ENCODE measurements around the gene CDH4. TPM values are rescaled to one million over a fixed set of nuclear protein-coding genes. Genes with fewer than 3 reads are reported as not detected.

CDH4 gene
- total and polyA plus RNA-seq, 2 of the 4 experiments (the other 2 are of a cell fraction): 1.6 to 3.5 TPM

- Histone ChIP-seq H2AK9ac (replicated peaks; ENCODE audit: low read depth, low read length, poor library complexity) (no peak overlapping the region), H3K27ac (ENCODE audit: insufficient read depth, low read length) (no peak overlapping the region), H3K18ac (ENCODE audit: low read depth, low read length) (no peak overlapping the region), H2BK5ac (ENCODE audit: low read depth, low read length, poor library complexity, severe bottlenecking) (no peak overlapping the region), H3K36me3 (ENCODE audit: control insufficient read depth, insufficient read depth, low read length) (no peaks in the 10 kb centered on the region), H3K79me1 (ENCODE audit: low read depth in 1 of 2, low read length in 2 of 2) (peaks cover 0 to 4% of the 10 kb centered on the region in 2 experiments; a peak in 1 of 4 replicates), H4K91ac (ENCODE audit: insufficient read depth, low read depth, low read length) (no peak overlapping the region), H2AK5ac (ENCODE audit: low read depth, low read length) (no peak overlapping the region), H4K5ac (ENCODE audit: low read depth, low read length) (no peak overlapping the region), H4K8ac (ENCODE audit: low read depth in 2 of 2, low read length in 2 of 2) (no peak overlapping the region), H4K20me1 (ENCODE audit: insufficient read depth, low read length) (no peaks in the 10 kb centered on the region), H2AFZ (replicated peaks; ENCODE audit: low read length, poor library complexity) (no peak overlapping the region), H2BK20ac (ENCODE audit: low read depth, low read length) (no peak overlapping the region), H3K9me1 (ENCODE audit: insufficient read depth, low read length) (peaks cover 8% of the 10 kb centered on the region), H3K9ac (ENCODE audit: low read depth, low read length) (no peak overlapping the region), H3K23ac (ENCODE audit: low read depth, low read length) (no peak overlapping the region), H2BK15ac (ENCODE audit: low read depth, low read length) (no peak overlapping the region), H3K56ac (ENCODE audit: extremely low read depth, insufficient read depth, low read length) (no peak overlapping the region), H3K27me3 (ENCODE audit: control insufficient read depth, insufficient read depth, low read length) (no peaks in the 10 kb centered on the region; the same call in 1 of the 2 replicates), H2BK120ac (ENCODE audit: low read depth, low read length) (no peak overlapping the region), H3K4me2 (ENCODE audit: low read depth, low read length) (no peak overlapping the region), H3K14ac (replicated peaks; ENCODE audit: low read depth, low read length) (no peak overlapping the region), H3K4me1 (ENCODE audit: control insufficient read depth, insufficient read depth, low read length) (no peaks in the 10 kb centered on the region), H3K9me3 (ENCODE audit: control insufficient read depth, insufficient read depth, low read length) (no peaks in the 10 kb centered on the region; the same call in 1 of the 2 replicates), H3K4ac (ENCODE audit: low read depth, low read length) (no peak overlapping the region), H3K4me3 (ENCODE audit: insufficient read depth, low read depth, low read length) (no peak overlapping the region)
- dilution Hi-C loops (cut with HindIII; ENCODE audit: low sequenced_read_pairs, unreplicated experiment) (no loop called here), intact Hi-C loops (cut with micrococcal nuclease) (no loop called here), in situ Hi-C loops (cut with MboI; ENCODE audit: low sequenced_read_pairs) (no loop called here)
- DNase-seq (no peak), ATAC-seq (ENCODE audit: low read depth) (no peak)
- WGBS, 2 experiments (ENCODE audit: extremely low coverage in 2 of 2, insufficient read length in 1 of 2): no CpG with 5 or more reads among the region's 2 CpGs
- POLR2A ChIA-PET (ENCODE audit: unreplicated experiment): no interaction called here
- TF ChIP-seq ELK1 (IDR thresholded peaks at IDR 0.05; ENCODE audit: borderline replicate concordance, low read depth, low read length) (no peak), RCOR1 (IDR thresholded peaks at IDR 0.05; ENCODE audit: insufficient replicate concordance, low read length) (no peak), USF2 (IDR thresholded peaks at IDR 0.05; ENCODE audit: low read depth, low read length) (no peak), MXI1 (IDR thresholded peaks at IDR 0.05; ENCODE audit: borderline replicate concordance, low read depth, low read length) (no peak), SMC3 (IDR thresholded peaks at IDR 0.05; ENCODE audit: low read depth, low read length) (no peak), MAZ (IDR thresholded peaks at IDR 0.05; ENCODE audit: borderline replicate concordance, low read depth, low read length) (no peak), RFX5 (IDR thresholded peaks at IDR 0.05; ENCODE audit: low read depth, low read length) (no peak), MAFK (IDR thresholded peaks at IDR 0.05; ENCODE audit: low read depth, low read length) (no peak), NFE2L2 (IDR thresholded peaks at IDR 0.05; ENCODE audit: low read depth, low read length) (no peak), POLR2A (IDR thresholded peaks at IDR 0.05; ENCODE audit: low read depth, low read length) (no peak), BHLHE40 (IDR thresholded peaks at IDR 0.05; ENCODE audit: low read depth, low read length) (no peak), CEBPB (IDR thresholded peaks at IDR 0.05; ENCODE audit: low read depth, low read length) (no peak), RAD21 (IDR thresholded peaks at IDR 0.05; ENCODE audit: low read length) (no peak), FOS (IDR thresholded peaks at IDR 0.05; ENCODE audit: low read depth, low read length) (no peak), CHD1 (IDR thresholded peaks at IDR 0.05; ENCODE audit: low read depth, low read length) (no peak), CTCF (conservative IDR thresholded peaks at IDR 0.05; ENCODE audit: low read depth, low read length) (no peak)
- CTCF ChIA-PET: no interaction called here
- no TSS peak for BruUV-seq (replicated peaks)
Observed at GRCh38 chr20:61549865-61550264, 297.8 kb downstream of the CDH4 start.

Data from IMR-90 (cell line).